ENCODE data around the gene PTPN3.

- no peak for TF ChIP-seq RAD21 (IDR thresholded peaks at IDR 0.05; ENCODE audit: low read depth)
- no peak for TF ChIP-seq POLR2AphosphoS5 (IDR thresholded peaks at IDR 0.05; ENCODE audit: low read depth, low read length)
- no peak for TF ChIP-seq SRF (IDR thresholded peaks at IDR 0.05; ENCODE audit: low read depth)
- TF ChIP-seq EZH2phosphoT487 (IDR thresholded peaks at IDR 0.05; ENCODE audit: borderline replicate concordance), result no peak
- no peak for TF ChIP-seq POLR2A (IDR thresholded peaks at IDR 0.05; ENCODE audit: borderline replicate concordance, extremely low read depth, insufficient read depth, insufficient read length)
- TF ChIP-seq, protein P1, sequence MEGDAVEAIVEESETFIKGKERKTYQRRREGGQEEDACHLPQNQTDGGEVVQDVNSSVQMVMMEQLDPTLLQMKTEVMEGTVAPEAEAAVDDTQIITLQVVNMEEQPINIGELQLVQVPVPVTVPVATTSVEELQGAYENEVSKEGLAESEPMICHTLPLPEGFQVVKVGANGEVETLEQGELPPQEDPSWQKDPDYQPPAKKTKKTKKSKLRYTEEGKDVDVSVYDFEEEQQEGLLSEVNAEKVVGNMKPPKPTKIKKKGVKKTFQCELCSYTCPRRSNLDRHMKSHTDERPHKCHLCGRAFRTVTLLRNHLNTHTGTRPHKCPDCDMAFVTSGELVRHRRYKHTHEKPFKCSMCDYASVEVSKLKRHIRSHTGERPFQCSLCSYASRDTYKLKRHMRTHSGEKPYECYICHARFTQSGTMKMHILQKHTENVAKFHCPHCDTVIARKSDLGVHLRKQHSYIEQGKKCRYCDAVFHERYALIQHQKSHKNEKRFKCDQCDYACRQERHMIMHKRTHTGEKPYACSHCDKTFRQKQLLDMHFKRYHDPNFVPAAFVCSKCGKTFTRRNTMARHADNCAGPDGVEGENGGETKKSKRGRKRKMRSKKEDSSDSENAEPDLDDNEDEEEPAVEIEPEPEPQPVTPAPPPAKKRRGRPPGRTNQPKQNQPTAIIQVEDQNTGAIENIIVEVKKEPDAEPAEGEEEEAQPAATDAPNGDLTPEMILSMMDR (IDR thresholded peaks at IDR 0.05 in 2 of 3, conservative IDR thresholded peaks at IDR 0.05 in 1 of 3; ENCODE audit: borderline replicate concordance in 1 of 3, insufficient read depth in 1 of 3, low read depth in 2 of 3, low read length in 2 of 3), result no peak
Measured at GRCh38 chr9:109536859-109537258, 38.8 kb upstream of the PTPN3 start.

Data from HCT116 (cell line).